Globus pallidus (tissue), 1 donor: ENCODE data around the gene CDK11B.
A peak's percentile ranks its signal among the peaks of the same experiment; 100 is the strongest.
"Not testable (repeated sequence)": the region's sequence is repeated elsewhere in the genome, so short reads cannot be mapped to it uniquely, and the experiment has no call there.

Source experiments
- DNase-seq: peaks from one replicate; pipeline ENCODE4 v3.0.0-alpha.2; 2015; ENCODE audit warnings: low spot score

Gene CDK11B

DNA sequence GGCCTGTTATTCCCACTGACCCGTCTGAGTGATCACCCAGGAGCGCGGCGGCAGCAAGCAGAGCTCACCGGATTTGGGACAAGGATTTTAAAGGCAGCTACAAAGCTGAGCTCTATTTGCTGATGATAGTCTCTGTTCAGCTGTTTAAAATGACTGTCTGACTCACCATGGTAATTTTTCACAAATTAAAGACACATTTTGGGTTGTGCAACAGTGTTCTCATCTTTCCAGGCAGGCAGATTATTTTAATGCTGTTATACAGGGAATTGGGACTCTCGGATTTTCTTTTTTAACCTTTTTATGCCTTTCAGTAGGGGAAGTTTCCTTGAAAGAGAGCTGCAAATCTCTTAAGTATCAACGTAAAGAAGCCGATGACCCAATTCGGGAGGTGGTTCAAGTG is 3.6 kb upstream of the CDK11B start:
- not testable (repeated sequence) for DNase-seq

DNA sequence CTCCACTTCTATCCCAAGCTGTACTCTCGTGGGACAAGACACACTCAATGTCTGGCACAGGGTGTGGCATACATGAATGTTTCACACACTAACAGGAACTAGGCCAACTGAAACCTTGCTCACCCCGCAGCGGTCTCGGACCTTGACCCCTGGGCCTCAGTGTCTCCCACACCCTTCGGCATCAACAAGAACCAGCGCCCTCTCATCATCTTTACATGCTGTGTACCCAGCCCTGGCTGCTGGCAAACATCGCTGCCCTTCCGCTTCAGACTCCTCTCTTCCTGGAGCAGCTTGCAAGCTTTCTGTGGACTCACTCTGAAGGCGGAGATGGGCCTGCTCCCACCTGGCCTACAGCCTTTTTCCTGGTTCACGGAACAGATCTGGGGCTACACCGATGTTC is 10.5 kb downstream of the CDK11B start:
- not testable (repeated sequence) for DNase-seq

DNA sequence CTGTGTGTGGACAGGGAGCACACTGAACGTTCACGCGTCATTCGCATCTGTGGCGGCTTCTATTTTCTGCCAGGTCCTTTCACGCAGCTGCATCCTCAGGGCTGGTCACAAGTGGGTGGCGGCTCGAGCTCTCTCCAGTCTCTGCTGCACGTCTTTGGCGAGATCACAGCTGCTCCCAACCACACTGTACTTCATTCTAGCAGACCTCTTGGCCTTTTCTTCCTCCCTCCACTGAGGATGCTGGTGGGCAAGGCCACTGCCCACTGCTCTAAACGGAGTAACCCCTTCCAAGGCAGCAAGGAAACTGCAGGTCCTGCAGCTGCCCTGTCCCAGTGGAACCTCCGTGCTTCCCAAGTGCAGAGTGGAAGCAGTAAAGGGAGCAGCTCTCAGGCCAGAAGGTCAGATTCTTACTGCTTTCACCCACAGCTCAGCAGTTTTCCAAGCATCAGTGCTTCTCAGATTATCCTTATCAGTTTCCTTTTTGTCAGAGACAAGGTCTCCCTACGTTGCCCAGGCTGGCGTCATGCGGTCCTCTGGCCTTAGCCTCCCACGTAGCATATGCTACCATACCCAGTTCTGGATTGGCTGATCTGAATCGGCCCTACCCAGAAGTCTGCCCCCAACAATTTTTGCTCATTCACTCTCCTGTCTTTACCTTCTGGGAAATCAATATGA is 11.1 kb downstream of the CDK11B start:
- not testable (repeated sequence) for DNase-seq

DNA sequence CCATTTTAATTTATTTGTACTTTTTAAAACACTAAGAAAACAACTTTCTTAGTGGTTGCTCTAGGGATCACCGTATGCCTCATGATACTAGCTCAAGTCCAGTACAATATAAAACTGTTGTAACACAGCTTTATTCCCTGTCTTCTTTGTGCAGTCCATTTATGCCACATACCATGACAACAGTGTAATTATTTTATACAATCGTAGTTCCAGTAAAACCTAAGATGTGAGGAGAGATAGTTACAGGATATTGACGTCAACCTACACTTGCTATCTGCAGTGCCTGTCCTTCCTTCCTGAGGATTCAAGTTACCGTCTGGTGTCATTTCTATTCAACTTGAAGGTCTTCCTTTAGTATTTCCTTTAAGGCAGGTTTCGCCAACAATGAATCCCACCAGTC is 12.5 kb downstream of the CDK11B start:
- not testable (repeated sequence) for DNase-seq

DNA sequence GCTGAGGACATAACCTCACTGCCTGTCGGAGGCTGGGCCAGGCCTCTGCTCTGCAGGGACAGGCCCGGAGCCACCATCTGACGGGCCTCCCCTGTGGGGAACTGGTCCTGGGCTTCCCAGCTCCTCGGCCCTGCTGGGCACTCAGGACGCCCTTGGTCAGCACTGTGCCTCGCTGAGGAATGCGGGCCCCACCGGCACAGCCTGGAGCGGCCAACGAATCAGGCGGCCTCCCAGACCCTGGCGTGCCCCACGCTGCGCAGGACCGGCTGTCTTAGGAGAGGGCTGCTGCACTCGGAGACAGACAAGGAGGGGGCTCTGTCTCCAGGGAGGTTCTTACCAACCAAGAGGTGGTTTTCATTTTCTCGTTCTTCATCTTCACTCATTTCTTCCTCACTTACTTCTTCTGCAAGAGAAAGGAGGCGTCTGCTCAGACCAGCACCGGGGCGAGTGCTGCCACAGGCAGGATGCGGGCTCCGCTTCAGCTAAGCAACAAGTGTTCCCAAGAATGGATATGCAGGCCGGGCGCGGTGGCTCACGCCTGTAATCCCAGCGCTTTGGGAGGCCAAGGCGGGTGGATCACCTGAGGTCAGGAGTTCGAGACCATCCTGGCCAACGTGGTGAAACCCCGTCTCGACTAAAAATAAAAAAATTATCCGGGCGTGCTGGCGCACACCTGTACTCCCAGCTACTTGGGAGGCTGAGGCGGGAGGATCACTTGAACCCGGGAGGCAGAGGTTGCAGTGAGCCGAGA is 17.9 kb downstream of the CDK11B start:
- not testable (repeated sequence) for DNase-seq

DNA sequence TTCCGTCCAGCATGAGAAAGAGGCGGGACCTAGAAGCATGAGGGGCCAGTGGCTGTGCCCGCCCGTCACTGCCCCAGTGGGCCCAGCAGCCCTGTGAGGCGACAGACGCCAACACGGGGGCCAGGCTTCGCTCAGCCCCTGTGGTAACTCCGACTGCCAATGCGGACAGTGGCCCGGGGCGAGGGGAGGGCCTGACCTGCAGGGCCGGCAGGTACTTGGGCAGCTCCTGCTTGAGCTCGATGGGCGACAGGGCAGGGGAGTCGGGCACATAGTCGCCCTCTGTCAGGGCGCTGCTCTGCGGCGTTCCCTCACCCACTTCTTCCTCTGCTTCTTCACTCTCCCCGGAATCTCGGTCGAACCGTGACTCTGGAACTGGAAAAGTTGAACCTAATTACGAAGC is 18.7 kb downstream of the CDK11B start:
- DNase-seq, result not testable (repeated sequence)

DNA sequence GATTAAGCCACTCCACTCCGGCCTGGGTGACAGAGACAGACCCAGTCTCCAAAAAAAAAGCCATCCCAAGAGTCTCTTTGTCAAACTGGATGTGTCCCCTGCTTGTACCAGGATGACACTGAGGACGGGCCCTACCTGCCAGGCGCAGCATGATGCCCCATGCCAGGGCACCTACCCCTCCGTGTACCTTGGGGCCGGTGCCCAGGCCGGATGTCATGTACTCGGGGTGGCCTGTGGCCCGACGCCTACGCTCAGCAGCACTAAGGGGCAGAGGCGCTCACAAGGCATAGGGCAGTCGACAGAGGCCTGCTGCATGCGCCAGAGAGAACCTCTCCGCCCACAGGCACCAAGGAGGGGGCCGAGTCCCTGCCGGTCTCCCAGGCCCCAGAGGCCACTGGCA is 19.4 kb downstream of the CDK11B start:
- DNase-seq, result not testable (repeated sequence)

DNA sequence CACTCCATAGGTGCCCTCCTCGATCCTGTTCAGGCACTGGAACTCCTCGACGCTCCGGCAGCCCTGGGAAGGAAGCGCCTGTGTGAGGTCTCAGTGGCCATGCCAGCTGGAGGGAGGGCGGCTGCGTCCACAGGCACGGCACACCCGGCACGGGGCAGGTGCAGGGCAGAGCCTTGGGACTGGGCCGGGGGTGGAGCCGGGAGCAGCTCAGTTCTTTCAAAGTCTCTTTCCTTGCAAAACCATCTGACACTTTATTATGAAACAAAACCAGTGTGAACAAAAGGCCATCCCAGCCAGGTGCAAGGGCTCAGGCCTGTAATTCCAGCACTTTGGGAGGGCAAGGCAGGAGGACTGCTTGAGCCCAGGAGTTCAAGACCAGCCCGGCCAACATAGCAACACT is 20.3 kb downstream of the CDK11B start:
- not testable (repeated sequence) for DNase-seq

DNA sequence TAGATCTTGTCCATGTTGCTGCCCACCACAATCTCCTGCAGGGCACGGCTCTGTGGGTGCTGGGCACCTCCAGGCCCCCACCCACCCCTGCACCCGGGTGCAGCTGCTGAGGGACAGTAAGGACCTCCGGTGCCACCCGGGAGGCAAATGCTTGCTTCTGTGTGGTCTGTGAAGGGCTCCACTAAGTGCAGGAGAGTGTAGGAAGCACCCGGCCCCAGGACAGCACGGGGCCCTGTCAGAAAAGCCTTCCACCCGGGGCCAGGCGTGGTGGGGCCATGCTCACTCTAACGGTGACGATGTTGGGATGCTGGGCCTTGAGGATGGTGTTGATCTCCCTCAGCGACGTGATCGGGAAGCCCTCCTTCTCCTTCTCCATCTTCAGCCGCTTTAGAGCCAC is 21.3 kb downstream of the CDK11B start:
- not testable (repeated sequence) for DNase-seq

DNA sequence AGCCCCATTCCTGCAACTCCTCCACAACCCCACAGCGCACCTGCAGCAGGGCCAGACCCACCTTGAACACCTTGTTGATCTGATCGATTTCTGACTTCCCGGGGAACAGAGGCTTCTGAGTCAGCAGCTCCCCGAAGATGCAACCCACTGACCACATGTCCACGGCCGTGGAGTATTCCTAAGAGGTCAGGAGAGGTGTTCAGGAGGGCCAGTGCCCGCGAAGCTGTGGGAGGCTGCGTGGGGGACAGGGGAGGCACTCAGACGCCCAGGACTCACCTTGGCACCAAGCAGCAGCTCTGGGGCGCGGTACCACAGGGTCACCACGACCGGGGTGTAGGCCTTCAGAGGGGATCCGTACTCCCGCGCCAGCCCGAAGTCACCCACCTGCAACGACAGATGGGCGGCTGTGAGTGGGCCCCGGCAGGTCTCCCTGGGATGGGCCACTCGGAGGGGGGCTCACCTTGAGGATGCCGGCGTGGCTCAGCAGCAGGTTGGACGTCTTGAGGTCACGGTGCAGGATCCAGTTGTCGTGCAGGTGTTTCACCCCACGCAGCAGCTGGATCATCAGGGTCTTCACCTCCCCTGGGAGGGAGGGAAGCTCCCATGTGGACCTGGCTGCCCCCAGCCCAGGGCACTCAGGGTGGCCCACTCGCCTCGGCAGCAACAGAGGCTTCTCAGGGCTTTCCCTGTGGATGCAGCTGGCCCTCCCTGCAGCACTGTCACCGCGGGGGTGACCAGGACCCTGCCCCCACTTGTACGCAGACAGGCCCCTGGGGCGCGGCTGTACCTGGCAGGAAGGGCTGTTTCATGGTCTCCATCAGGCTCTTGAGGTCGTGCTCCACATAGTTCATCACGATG is 22.0 kb downstream of the CDK11B start:
- DNase-seq, result not testable (repeated sequence)

DNA sequence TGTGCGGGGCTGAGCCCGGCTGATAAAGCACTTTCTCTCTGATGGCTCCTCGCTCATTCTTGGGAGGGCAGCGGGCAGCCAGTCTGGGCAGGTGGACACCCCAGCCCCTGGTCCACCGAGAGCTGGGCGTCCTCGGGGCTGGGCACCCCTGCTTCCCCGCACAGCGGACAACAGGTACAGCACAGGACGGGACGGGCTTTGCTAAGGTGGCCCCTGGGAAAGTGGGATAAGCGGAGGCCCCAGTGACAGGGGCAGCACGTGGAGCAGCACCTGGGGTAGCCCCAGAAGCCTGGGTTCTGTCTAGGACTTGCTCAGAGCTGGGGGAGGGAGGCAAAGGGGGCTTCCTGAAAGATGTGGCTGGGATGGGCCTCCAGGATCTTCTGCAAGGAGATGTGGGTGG is 24.2 kb downstream of the CDK11B start:
- DNase-seq, result not testable (repeated sequence)

DNA sequence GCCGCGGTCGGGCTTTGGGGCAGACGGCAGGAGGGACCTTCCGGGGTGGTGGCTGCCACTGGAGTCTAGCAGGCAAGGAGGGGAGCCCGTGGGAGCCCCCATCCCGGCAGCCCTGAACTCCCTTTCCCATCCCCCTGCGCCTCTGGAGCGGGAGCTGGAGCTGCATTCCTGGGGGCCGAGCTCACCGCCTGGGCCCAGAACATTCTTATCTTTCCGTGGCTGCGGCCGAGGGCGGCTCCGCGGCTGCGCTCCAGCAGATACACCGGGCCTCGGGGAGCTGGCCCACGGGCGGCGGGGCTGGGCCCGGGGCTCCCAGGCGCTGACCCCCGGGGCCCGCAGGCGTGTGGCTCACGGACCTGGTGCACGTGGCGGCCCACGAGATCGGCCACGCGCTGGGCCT is 25.4 kb downstream of the CDK11B start:
- DNase-seq, result not testable (repeated sequence)

DNA sequence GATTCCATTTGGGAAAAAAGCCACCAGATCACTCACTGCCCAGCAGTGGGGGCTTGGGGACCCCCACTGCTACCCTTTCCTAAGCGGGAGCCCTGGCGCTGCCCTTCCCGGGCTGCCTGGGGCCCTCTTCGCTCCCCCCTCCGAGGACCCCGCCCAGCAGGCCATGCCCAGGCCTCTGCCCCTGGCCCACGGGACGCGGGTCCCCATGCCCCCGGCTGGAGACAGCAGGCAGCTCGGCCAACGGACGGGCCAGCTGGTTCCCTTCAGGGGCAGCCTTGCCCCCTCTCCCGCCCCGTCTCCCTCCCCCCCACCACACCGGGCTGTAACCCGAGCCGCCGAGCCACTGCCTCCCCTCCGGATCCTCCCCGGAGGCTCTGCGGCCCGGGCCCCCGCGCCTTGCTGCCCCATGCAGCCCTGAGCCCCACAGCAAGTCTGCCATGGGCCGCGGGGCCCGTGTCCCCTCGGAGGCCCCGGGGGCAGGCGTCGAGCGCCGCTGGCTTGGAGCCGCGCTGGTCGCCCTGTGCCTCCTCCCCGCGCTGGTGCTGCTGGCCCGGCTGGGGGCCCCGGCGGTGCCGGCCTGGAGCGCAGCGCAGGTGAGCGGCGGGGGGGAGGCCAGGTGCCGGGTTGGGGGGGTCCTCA is 26.9 kb downstream of the CDK11B start, which contains the start of gene MMP23B:
Gene MMP23B, plus strand, starts transcription at position 392 of the 639 bp plus-strand sequence. Its CDS starts 46 bp downstream, at position 438.
- no peak for DNase-seq

DNA sequence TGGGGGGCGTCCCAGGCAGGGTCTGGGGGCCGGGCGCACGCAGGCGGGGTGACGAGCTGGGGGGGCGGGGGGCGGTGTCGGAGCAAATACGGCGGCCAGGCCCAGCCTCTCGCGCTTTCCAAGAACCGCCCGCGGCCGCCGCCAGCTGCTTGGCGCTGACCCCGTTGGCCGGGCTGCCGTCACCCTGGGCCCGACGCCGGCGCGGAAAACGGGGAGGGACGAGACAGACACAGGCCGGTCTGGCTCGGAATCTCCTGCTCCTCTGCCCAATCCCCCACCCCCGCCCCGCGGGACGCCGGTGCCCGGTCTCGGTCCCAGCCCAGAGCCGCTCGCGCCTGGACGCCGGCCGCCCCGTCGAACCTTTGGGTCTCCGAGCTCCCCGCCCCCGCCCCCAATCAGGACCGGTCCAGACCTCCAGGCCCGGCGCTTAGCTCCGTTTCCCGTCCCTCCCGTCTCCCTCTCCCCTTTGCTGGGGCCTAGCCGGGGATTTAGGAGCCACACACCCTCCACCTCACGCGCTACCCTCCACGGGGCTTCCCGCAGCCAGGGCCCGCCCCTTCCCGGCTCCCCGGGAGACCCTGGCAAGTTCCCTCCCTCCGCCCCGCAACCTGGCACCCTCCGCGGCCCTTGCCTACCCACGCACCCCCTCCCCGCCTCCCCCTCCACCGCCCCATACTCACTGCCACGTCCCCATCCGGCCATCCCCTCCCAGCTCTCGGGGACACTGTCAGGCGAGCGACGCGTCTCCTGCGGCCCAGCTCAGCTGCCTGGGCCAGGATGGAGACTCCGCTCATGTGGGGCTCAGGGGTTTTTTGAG is 27.6 kb downstream of the CDK11B start:
- peak; percentile 33 for DNase-seq

DNA sequence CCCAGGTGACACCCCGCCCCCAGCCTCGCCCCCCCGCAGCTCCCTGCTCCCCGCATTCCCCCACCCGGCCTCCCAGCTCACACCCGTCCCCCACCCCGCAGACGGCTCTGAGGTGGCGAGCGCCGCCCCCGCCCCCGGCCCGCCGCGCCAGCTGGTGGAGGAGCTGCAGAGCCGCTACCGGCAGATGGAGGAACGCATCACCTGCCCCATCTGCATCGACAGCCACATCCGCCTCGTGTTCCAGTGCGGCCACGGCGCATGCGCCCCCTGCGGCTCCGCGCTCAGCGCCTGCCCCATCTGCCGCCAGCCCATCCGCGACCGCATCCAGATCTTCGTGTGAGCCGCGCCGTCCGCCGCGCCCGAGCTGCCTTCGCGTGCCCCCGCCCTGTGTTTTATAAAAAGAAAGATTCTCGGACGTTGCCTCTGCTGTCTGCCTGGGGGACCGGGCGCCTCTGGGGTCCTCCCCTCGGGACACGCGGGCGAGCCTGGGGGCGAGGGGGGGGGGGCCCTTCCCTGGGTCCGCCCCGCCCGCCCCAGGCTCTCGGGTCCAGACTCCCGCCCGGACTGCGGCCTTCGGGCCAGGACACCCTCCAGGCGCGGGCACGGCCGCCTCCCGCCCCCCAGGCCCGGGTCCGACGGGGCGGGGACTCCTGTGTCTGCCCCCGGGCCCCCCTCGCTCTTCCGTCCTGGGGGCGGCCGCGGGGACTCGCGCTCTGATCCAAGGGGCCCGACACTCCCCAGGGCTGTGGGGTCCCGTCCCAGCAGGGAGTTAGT is 28.4 kb downstream of the CDK11B start:
- DNase-seq, result no peak

DNA sequence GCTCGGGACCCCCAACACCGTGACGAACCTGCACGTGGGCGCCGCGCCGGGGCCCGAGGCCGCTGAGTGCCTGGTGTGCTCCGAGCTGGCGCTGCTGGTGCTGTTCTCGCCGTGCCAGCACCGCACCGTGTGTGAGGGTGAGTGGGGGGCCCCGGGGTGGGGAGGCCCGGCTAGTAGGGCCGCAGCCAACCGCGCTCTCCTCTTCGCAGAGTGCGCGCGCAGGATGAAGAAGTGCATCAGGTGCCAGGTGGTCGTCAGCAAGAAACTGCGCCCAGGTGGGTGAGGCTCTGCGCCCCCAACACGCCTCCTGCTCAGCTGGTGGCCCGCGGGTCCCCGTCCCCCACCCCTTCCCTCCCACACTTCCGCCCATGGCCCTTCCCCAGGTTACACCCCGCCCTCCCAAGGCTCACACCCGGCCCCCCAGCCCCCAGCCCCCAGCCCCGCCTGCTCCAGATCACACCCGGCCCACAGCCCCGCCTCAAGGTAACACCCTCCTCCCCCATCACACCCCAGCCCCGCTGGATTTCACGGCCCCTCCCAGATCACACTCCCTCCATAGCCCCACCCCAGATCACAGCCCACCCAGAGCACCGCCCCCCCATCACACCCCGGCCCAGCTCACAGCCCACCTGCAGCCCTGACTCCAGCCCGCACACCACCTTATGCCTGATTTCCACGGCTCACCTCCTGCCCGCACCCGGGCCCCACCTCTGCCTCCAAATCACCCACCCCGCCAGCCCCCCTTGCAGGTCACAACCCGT is 29.2 kb downstream of the CDK11B start:
- DNase-seq, result no peak

DNA sequence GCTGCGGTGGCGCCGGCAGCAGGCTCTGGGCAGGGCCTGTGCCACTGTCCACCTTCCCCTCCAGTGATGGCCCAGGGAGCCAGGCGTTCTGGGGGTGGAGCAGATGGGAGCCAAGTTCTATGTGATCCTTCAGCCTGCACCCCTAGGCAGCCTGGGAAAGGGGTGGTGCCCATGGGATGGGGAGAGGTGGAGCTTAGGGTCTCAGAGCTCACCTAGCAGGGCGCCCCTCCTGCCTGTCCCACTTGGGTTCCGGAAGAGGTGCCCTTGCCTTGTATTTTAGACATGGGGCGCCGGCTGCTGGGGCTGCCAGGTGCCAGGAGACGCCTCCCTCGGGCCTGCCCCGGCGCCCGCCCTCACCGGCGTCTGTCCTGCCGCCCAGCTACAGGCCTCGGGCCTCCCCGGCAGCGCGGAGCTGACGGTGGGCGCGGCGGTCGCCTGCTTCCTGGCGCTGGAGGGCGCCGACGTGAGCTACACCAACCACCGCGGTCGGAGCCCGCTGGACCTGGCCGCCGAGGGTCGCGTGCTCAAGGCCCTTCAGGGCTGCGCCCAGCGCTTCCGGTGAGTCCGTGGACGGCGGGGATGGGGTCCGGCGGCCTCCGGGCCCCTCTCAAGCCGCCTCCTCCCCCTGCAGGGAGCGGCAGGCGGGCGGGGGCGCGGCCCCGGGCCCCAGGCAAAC is 29.9 kb downstream of the CDK11B start:
- no peak for DNase-seq

DNA sequence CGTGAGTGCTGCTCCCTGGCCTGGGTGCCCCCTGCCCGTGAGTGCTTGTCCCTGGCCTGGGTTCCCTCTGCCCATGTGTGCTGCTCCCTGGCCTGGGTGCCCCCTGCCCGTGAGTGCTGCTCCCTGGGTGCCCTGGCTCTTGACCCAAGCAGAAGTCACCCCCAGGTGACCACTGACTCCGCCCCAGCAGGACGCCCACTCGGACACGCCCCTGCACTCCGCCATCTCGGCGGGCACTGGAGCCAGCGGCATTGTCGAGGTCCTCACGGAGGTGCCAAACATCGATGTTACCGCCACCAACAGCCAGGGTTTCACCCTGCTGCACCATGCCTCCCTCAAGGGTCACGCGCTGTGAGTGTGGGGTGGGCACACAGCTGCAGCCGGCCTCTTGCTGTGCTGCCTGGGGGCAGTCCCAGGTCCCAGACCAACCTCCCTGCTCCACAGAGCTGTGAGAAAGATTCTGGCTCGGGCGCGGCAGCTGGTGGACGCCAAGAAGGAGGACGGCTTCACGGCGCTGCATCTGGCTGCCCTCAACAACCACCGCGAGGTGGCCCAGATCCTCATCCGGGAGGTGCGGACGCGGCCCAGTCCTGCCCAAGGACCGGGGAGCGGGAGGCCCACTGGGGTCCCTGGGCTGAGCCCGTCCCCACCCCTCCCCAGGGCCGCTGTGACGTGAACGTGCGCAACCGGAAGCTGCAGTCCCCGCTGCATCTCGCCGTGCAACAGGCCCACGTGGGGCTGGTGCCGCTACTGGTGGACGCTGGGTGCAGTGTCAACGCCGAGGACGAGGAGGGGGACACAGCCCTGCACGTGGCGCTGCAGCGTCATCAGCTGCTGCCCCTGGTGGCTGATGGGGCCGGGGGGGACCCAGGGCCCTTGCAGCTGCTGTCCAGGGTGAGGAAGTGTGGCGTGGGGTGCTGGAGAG is 30.7 kb downstream of the CDK11B start:
- DNase-seq, result no peak
